COLO829 (cell line): ENCODE results near the gene ZNF618.

ENCODE experiments used
- DNase-seq: peaks from one replicate; pipeline ENCODE4 v3.0.0; 2012; ENCODE audit warnings: low spot score

ZNF618 gene

GRCh38 chr9:114061292-114061691 lies 185.2 kb downstream of the ZNF618 start:
- DNase-seq, result no peak

- no peak for DNase-seq
These were observed 185.8 kb downstream of the ZNF618 start for GRCh38 chr9:114061830-114062474.

DNA sequence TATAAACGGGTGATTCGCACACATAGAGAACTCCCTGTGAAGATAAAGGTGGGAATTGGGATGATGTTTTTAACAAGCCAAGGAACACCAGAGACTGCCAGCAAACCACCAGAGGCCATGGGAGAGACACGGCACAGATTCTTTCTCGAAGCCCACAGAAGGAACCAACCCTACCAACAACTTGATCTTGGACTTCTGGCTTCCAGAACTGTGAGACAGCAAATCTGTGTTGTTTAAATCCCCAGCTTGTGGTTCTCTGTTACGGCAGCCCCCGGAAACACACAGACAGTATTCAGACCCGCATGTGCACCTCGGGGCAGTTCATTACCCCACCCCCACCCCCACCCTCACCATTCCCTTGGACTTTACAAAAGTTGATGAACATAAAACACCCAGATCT lies 189.2 kb downstream of the ZNF618 start:
- no peak for DNase-seq

GRCh38 chr9:114069476-114070187 lies 193.5 kb downstream of the ZNF618 start:
- no peak for DNase-seq

DNA sequence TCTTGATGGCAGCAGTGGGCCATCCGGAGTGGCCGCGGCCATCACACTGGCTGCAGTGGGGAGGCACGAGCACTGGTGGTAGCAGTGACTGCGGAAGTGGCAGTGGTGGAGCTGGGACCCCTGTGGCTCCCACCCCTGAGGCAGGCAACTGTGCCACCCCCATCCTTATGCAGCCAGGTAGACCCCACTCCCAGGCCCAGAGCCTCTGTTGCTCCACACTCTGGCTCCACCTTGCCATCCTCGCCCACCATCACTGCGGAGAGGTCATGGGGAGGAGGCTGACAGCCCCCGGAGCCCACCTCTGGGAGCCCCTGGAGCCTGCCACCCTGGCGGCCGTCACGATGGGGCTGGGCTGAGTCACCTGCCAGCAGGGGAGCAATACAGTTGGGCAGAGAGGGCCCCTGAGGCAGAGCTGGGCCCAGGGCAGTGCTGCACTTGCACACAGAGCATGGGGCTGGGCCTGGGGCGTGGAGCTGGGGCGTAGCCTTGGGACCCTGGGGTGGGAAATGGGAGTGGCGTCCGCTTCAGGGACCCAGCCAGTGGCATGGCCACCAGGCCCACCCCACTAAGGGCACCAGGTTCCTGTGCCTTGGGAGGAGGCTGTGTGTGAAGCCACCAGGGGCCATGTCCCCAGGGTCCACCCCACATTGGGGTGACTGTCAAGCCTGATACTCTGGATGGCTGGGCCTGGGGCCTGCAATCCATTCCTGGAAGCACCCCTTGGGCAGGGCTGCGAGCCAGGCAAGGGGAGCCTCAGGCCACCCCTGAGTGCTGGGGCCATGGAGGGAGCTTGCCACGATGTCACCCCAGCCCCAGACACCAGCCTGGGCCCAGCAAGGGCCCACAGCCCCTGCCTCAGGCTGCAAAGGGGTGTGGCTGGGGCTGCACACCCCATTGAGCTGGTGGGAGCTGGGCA lies 194.3 kb downstream of the ZNF618 start:
- no peak for DNase-seq

DNA sequence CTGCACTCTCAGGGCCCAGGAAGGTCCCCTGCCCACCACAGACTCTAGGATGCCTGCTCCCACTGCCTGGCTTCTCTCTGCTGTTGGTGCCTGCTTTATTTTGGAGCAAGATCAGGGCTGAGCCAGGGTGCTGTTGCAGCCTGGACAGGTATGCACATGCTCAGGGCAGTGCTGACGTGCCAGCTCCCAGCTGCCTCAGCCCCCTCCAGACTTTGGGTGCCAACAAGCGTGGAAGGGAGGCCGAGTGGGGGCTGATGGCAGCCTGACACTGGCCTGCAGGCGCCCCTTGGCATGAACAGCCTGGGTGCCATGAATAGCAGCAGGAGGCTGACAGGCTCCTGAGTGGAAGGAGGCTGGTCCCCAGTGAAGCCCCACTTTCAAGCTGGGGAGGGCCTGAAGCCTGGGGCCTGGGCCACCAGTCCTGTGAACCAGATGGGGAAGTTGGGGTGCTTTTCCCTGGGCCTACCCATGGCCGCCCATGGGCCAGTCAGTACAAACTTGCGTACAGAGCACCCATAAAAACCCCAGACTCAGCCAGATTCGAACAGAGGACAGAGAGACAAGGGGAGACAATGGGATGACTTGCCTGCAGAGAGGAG lies 195.2 kb downstream of the ZNF618 start:
- no peak for DNase-seq

DNA sequence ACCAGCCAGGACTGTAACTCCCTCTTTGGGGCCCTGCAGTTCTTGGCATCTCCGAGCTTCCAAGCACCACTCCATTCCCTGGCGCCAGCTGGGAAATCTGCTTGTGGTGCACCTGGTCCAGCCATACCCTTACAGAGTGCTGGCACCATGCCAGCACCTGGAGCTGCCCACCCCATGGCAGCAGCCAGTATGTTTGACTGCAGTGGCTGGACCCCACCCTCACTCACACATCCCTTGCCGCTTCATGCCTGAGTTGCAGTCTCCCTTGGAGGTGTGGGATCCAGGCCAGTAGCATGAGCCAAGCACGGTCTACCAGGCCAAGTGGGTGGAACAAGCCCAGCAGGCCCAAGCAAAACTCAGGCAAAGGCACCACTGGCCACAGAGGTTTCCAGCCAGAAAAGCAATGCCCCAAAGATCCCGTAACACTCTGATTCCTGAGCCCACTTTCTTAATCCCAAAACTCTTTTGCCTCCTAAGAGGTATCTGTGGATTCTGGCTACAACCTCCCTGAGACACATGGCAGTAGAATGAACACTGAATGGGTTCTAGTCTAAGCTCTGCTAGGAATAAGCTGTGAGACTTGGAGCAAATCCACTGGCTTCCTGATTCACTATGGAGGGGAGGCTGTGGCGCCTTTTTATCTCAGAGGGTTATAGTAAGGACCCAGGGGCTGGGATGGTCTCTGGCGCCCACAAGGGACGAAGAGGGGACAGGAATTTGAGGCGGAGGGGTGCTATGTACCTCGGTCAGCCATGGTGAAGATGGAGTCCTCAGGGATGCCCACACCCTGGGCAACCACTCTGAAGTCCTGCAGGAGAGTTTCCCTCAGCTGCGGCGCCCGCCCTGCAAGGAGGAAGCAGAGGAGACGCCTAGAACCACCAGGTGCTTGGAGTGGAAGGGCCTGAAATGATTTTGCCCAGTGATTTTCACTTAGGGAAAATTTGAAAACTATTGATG lies 196.4 kb downstream of the ZNF618 start:
- no peak for DNase-seq

- DNase-seq, result no peak
These were observed 199.5 kb downstream of the ZNF618 start for GRCh38 chr9:114075602-114076001.

GRCh38 chr9:114076237-114077161 lies 200.4 kb downstream of the ZNF618 start:
- no peak for DNase-seq

DNA sequence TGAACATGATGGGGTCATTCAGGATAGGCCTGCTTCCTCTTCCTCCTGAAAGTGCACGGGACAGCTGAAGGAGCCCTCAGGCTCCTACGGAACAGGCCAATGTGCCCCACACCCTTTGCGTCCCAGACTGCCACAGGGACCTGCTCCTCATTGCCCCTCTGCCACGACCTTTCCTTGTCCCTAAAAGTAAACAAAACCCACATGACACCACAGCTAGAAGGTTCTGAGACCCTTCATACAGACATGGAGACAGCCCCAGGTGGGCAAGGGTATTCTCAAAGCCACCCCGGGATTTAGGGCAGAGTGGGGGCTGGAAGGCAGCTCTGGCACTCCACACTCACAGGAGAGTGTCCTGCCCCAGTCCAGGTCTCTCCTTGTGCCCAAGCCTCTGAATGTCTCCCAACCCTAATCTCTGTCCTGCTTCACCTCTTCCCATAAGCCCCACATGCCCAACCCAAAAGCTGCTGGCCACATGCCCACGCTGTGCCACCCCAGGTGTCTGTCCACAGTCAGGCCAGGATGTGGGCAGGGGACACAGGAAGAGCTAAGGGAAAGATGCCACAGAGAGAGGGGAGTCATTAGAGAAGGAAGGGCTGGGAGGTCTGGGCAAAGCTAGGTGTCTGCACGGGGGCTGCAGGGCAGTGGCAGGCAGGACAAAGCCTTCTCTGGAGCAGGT lies 201.2 kb downstream of the ZNF618 start:
- no peak for DNase-seq

- no peak for DNase-seq
These were observed 202.1 kb downstream of the ZNF618 start, which contains the start of gene AMBP for GRCh38 chr9:114078021-114078780. Gene AMBP, minus strand, starts transcription at chr9:114078300. Its CDS starts 91 bp downstream, at chr9:114078209.

DNA sequence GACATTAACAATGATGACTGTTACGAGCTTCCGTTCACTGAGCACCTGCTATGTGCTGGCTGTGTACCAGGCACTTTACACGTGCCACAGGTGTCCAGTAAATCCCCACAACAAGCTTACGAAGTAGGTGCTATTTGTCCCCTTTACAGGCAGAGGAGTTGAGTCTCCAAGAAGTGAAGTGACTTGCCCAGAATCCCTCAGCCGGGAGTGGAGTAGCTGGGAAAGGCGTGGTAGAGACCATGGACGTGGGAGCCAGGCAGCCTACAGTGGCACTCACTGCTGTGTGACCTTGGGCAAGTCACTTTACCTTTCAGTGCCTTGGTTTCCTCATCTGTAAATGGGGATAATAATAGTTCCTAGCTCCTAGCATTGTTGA lies 202.7 kb downstream of the ZNF618 start:
- no peak for DNase-seq

GRCh38 chr9:114080195-114080772 lies 204.2 kb downstream of the ZNF618 start:
- no peak for DNase-seq

DNA sequence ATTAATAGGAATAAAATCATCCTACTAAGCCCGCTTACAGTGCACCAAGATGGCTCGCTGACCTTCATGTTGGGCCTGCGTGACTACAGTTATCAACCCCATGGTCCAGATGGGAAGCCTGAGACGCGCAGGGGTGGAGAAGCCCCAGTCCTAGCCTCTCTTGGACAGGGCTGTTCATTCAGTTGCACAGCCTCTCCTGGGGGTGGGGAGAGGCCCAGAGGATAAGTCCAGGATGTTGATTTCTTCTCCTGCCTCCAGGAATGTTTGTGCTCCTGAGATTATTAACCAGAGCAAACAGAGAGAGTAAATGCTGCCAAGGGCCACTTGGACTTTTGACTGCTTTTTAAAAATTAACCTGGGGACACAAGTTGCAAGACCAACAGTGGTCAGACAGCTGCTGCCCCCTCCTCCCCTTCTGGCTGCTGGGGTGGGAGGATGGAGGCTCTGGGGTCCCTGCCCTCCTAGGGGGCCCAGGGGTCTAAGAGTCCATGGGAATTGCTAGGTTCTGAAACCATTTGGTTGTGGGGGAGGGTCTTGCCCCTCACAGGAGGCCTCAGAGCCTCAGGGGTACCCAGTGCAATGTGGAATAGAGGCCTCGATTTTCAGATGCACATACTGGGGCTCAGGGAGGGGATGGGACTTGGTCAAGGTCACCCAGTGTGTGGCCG lies 204.8 kb downstream of the ZNF618 start:
- DNase-seq, result no peak

GRCh38 chr9:114081441-114082016 lies 205.4 kb downstream of the ZNF618 start:
- DNase-seq, result no peak

- peak; percentile 96 for DNase-seq
These were observed 206.1 kb downstream of the ZNF618 start for GRCh38 chr9:114082017-114082762.
